Endothelial cell of umbilical vein (primary cell): ENCODE measurements around the gene ALKBH5. TPM values are rescaled to one million over a fixed set of nuclear protein-coding genes. Genes with fewer than 3 reads are reported as not detected.

Experiments used
- BruUV-seq: library from RNA; stranded (reverse); fragments of 400-500 nt; replicated peaks from 2 replicates; lab custom pipeline; 2021; lab: Mats Ljungman, UMichigan
- CTCF ChIA-PET: fragments of 300-600, 350-600 bp; sonication (Branson Sonifier 250); formaldehyde crosslinking; loops from one replicate; lab custom pipeline; 2021; ENCODE audit warnings: antibody characterized with exemption, inconsistent platforms; lab: Charles Lee
- POLR2A ChIA-PET: fragments of 300-600, 350-600 bp; sonication (Branson Sonifier 250); formaldehyde crosslinking; loops from one replicate; lab custom pipeline; 2021; ENCODE audit warnings: antibody characterized with exemption, inconsistent platforms; lab: Charles Lee
- DNase-seq: peaks from one replicate; pipeline ENCODE4 v3.0.0-alpha.2; 2011; ENCODE audit warnings: low read depth, low spot score
- FAIRE-seq: peaks from 2 replicates; lab custom pipeline; 2011; peaks lifted over from hg19 to GRCh38; lab: Jason Lieb, UNC
- H2AFZ ChIP-seq: 2 replicates; pipeline ENCODE4 v1.6.0; 2012; ENCODE audit warnings: low read depth, low read length, control low read depth, inconsistent platforms
- H3K27ac ChIP-seq: 2 replicates; pipeline ENCODE4 v1.5.1; 2011; ENCODE audit warnings: low read depth, mild to moderate bottlenecking, control low read depth, low read length, moderate library complexity; ENCODE audit not compliant: insufficient read depth
- H3K27me3 ChIP-seq, 2 experiments: 2 replicates each; pipeline versions ENCODE4 v1.6.0 to v1.6.1; 2011; ENCODE audit warnings: low read length in 2 of 2, mixed read lengths in 1 of 2; ENCODE audit not compliant: control insufficient read depth in 2 of 2, insufficient read depth in 2 of 2
- H3K36me3 ChIP-seq, 2 experiments: 2 replicates in 1 of 2; 3 replicates in 1 of 2; pipeline ENCODE4 v1.5.1; 2011; ENCODE audit warnings: low read length in 2 of 2, mild to moderate bottlenecking in 1 of 2, moderate library complexity in 1 of 2; ENCODE audit not compliant: control insufficient read depth in 2 of 2, insufficient read depth in 2 of 2; ENCODE audit errors: extremely low read depth in 1 of 2
- H3K4me1 ChIP-seq: 3 replicates; pipeline ENCODE4 v1.5.1; 2011; ENCODE audit warnings: mild to moderate bottlenecking, low read length; ENCODE audit not compliant: control insufficient read depth, insufficient read depth; ENCODE audit errors: extremely low read depth
- H3K4me2 ChIP-seq: 2 replicates; pipeline ENCODE4 v1.6.1; 2011; ENCODE audit warnings: low read length, control low read depth, mixed read lengths; ENCODE audit not compliant: insufficient read depth
- H3K4me3 ChIP-seq, 3 experiments: fragments of 200-600 bp in 1 of 3; sonication (generic), shearing (Covaris generic) in 1 of 3; replicated peaks in 1 of 3; 2 replicates each; pipeline ENCODE4 v1.5.1; 2011 to 2016; ENCODE audit warnings: control low read depth in 3 of 3, low read length in 3 of 3, mild to moderate bottlenecking in 2 of 3, inconsistent platforms in 1 of 3, low read depth in 1 of 3, moderate library complexity in 1 of 3; ENCODE audit not compliant: insufficient read depth in 1 of 3
- H3K79me2 ChIP-seq: 2 replicates; pipeline ENCODE4 v1.6.0; 2012; ENCODE audit warnings: low read length, inconsistent platforms; ENCODE audit not compliant: control insufficient read depth, insufficient read depth
- H3K9ac ChIP-seq: replicated peaks from 2 replicates; pipeline ENCODE3; 2011; ENCODE audit warnings: low read length, control low read depth; ENCODE audit not compliant: insufficient read depth; ENCODE audit errors: extremely low read depth
- H3K9me1 ChIP-seq: replicated peaks from 3 replicates; pipeline ENCODE4 v1.6.0; 2011; ENCODE audit warnings: mild to moderate bottlenecking, low read length; ENCODE audit not compliant: control insufficient read depth, insufficient read depth; ENCODE audit errors: extremely low read depth
- H3K9me3 ChIP-seq: replicated peaks from 2 replicates; pipeline ENCODE4 v1.5.1; 2012; ENCODE audit warnings: low read length, inconsistent platforms; ENCODE audit not compliant: control insufficient read depth, insufficient read depth
- H4K20me1 ChIP-seq: replicated peaks from 2 replicates; pipeline ENCODE3; 2011; ENCODE audit warnings: mild to moderate bottlenecking, low read length; ENCODE audit not compliant: control insufficient read depth, insufficient read depth; ENCODE audit errors: extremely low read depth
- EZH2 ChIP-seq: IDR thresholded peaks from 2 replicates; pipeline ENCODE4 v1.6.1; 2012; ENCODE audit warnings: borderline replicate concordance, low read depth, mild to moderate bottlenecking, moderate library complexity, low read length, inconsistent platforms; ENCODE audit not compliant: severe bottlenecking
- FOS ChIP-seq: IDR thresholded peaks from 2 replicates; pipeline ENCODE4 v1.6.1; 2011; ENCODE audit warnings: mild to moderate bottlenecking, low read length, moderate library complexity, borderline replicate concordance; ENCODE audit not compliant: insufficient read depth
- JUN ChIP-seq: IDR thresholded peaks from 2 replicates; pipeline ENCODE4 v1.6.1; 2011; ENCODE audit warnings: borderline replicate concordance, low read depth; ENCODE audit not compliant: insufficient read length, insufficient read depth
- MYC ChIP-seq: IDR thresholded peaks from one replicate; pipeline ENCODE4 v1.6.1; 2011; ENCODE audit warnings: mild to moderate bottlenecking, low read depth, low read length
- POLR2A ChIP-seq: IDR thresholded peaks from 2 replicates; pipeline ENCODE4 v1.6.1; 2012; ENCODE audit warnings: low read depth, mild to moderate bottlenecking, control low read depth, low read length
- POLR2AphosphoS5 ChIP-seq: IDR thresholded peaks from 2 replicates; pipeline ENCODE4 v1.6.1; 2012; ENCODE audit warnings: low read depth, mild to moderate bottlenecking, control low read depth, low read length, moderate library complexity; ENCODE audit not compliant: insufficient read depth
- dilution Hi-C: fragments of 300-500 bp; cut with MboI; formaldehyde crosslinking; loops from one replicate; pipeline ENCODE4 v1.15.0; 2019; ENCODE audit warnings: low sequenced_read_pairs; ENCODE audit not compliant: extremely low pct_ligation_motif_present
- intact Hi-C: fragments of 100-400 bp; cut with micrococcal nuclease; formaldehyde crosslinking; loops from one replicate; pipeline ENCODE4 v1.10.0; 2022
- polyA plus RNA-seq, 4 experiments: library from polyadenylated mRNA; depleted of rRNA in 3 of 4; stranded (reverse) in 3 of 4; unstranded in 1 of 4; fragments of >200 nt; gene quantifications; 2 replicates each; pipeline versions ENCODE4 v1.2.1 to v1.2.3, GENCODE V29; 2011 to 2012; ENCODE audit warnings: missing spikeins in 1 of 4
- total RNA-seq: library from RNA; stranded (reverse); gene quantifications from 2 replicates; pipeline ENCODE4 v1.2.3, GENCODE V29; 2021
- TF ChIP-seq, protein P1 (sequence below), 2 donors: IDR thresholded peaks; 1 replicate in 1 of 2; 2 replicates in 1 of 2; pipeline ENCODE4 v1.5.1; 2011; ENCODE audit warnings: low read length in 2 of 2, mild to moderate bottlenecking in 2 of 2, moderate library complexity in 2 of 2, control low read depth in 1 of 2, inconsistent platforms in 1 of 2, low read depth in 1 of 2; ENCODE audit not compliant: insufficient read depth in 1 of 2; ENCODE audit errors: extremely low read depth in 1 of 2

Gene ALKBH5
- total and polyA plus RNA-seq, 2 donors (not counting 3 experiments of a cell fraction or from before 2014, with no cell fraction given), result 55.3 to 71.0 TPM

DNA sequence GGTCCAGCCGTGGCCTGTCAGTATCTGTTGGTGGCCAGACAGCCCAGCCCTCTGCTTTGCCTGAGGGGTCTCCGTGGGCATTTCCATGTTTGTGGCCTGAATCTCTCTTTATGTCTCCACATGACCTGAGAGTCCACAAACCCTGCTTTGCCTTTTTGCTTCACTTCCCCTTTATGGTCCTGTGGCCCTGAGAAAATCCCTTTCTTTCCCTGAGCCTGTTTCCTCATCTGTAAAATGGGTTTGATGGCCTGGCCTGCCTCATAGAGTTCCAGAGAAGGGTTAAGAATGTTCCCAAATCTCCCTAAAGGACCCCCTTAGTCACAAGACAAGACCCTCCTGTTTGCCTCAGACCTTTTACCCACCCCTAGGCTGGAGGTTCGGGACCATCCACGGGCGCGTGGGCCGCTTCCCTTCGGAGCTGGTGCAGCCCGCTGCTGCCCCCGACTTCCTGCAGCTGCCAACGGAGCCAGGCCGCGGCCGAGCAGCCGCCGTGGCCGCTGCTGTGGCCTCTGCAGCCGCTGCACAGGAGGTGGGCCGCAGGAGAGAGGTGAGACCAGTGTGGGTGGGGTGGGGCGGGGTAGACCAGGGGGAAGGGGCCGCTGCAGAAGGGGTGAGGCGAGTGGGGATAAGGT, 26.2 kb upstream of the ALKBH5 start:
- no peaks in the 10 kb centered on the region for H3K9me3 ChIP-seq
- TF ChIP-seq JUN (no peak), EZH2 (no peak), FOS (no peak), MYC (no peak), POLR2A (no peak)
- no peak overlapping the region for H3K4me2 ChIP-seq
- POLR2A ChIA-PET, result no interaction called here
- CTCF ChIA-PET, result interaction anchor here (1.0 to 1.3 kb wide), 2 partner anchors 8 to 10 kb away, joined by 3 to 4 read pairs; no protein-coding TSS in a partner anchor
- no peaks in the 10 kb centered on the region for H3K27me3 ChIP-seq
- H3K79me2 ChIP-seq, result no peaks in the 10 kb centered on the region
- H3K9ac ChIP-seq, result no peak overlapping the region
- DNase-seq, result no peak
- no peaks in the 10 kb centered on the region for H4K20me1 ChIP-seq
- H3K27ac ChIP-seq, result no peak overlapping the region
- peaks cover 9% of the 10 kb centered on the region for H3K4me1 ChIP-seq
- FAIRE-seq, result no peak
- no peak overlapping the region for H3K4me3 ChIP-seq
- intact Hi-C loops (no loop called here), dilution Hi-C loops (no loop called here)
- H3K9me1 ChIP-seq, result no peaks in the 10 kb centered on the region
- peak overlapping the region; percentile 21 for H2AFZ ChIP-seq
- no TSS peak for BruUV-seq
- no peaks in the 10 kb centered on the region for H3K36me3 ChIP-seq

DNA sequence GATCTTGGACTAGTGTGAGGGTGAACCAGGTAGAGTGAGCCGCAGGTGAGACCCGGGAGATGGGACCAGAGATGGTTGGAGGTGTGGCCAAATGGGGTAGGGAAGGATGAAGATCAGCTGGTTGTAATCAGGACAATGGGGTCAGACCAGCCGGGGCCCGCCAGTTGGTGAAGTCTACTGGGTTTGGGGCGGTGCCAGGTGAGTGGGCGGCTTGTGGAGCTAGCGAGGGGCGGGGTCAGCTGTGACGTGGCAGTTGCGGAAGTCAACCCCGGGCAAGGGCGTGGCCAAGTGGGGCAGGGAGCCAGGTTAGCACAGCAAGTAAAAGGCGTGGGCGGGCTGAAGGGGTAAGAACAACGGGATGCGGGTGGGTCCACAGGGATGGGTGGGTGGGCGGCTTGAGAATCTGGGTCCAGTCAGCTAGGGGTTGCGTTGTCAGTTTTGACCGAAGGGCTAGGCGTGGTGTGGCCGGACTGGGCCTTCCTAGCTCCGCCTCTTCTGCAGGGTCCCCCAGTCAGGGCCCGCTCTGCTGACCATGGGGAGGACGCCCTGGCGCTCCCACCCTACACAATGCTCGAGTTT, 25.5 kb upstream of the ALKBH5 start:
- peak; percentile 27 for TF ChIP-seq POLR2AphosphoS5
- TF ChIP-seq, protein P1, sequence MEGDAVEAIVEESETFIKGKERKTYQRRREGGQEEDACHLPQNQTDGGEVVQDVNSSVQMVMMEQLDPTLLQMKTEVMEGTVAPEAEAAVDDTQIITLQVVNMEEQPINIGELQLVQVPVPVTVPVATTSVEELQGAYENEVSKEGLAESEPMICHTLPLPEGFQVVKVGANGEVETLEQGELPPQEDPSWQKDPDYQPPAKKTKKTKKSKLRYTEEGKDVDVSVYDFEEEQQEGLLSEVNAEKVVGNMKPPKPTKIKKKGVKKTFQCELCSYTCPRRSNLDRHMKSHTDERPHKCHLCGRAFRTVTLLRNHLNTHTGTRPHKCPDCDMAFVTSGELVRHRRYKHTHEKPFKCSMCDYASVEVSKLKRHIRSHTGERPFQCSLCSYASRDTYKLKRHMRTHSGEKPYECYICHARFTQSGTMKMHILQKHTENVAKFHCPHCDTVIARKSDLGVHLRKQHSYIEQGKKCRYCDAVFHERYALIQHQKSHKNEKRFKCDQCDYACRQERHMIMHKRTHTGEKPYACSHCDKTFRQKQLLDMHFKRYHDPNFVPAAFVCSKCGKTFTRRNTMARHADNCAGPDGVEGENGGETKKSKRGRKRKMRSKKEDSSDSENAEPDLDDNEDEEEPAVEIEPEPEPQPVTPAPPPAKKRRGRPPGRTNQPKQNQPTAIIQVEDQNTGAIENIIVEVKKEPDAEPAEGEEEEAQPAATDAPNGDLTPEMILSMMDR (IDR thresholded peaks at IDR 0.05; ENCODE audit: extremely low read depth in 1 of 2, insufficient read depth in 1 of 2, low read depth in 1 of 2, low read length in 2 of 2), result no peak
- Histone ChIP-seq H3K4me1 (peaks cover 6% of the 10 kb centered on the region), H3K4me3 (peak overlapping the region in 1 of 3 experiments; percentile 41), H3K9ac (peak overlapping the region; percentile 14), H4K20me1 (no peaks in the 10 kb centered on the region), H3K9me3 (no peaks in the 10 kb centered on the region), H2AFZ (peak overlapping the region; percentile 87), H3K27me3 (no peaks in the 10 kb centered on the region), H3K36me3 (no peaks in the 10 kb centered on the region), H3K79me2 (no peaks in the 10 kb centered on the region), H3K27ac (no peak overlapping the region), H3K4me2 (peak overlapping the region; percentile 21), H3K9me1 (no peaks in the 10 kb centered on the region)
- intact Hi-C loops, result no loop called here
- BruUV-seq, result no TSS peak
- POLR2A ChIA-PET, result no interaction called here
- dilution Hi-C loops, result no loop called here
- CTCF ChIA-PET, result interaction anchor here (0.8 to 1.3 kb wide), 3 partner anchors 9 to 25 kb away, joined by 3 to 4 read pairs (median 3); partner anchors contain the start of gene ALKBH5
- FAIRE-seq, result peak; percentile 84
- peak; percentile 71 for DNase-seq
